Measurements from ENCODE around the gene FBXL20.
"Not testable (repeated sequence)": the region's sequence is repeated elsewhere in the genome, so short reads cannot be mapped to it uniquely, and the experiment has no call there.

FBXL20 gene

GRCh38 chr17:39334008-39334744 is 67.2 kb downstream of the FBXL20 start:
- H3K9me3 Mint-ChIP-seq; H3K4me3 Mint-ChIP-seq; H3K36me3 Mint-ChIP-seq (ENCODE audit: low read depth); H3K27me3 Mint-ChIP-seq (ENCODE audit: low read depth); H3K27ac Mint-ChIP-seq; DNase-seq (ENCODE audit: low spot score); H3K4me1 Mint-ChIP-seq (ENCODE audit: low read depth): not testable (repeated sequence)

- DNase-seq (ENCODE audit: low spot score) = no peak
- Mint-ChIP-seq H3K36me3 (ENCODE audit: low read depth) (peaks cover 1% of the 10 kb centered on the region), H3K4me1 (ENCODE audit: low read depth) (no peaks in the 10 kb centered on the region), H3K27ac (no peak overlapping the region), H3K27me3 (ENCODE audit: low read depth) (no peaks in the 10 kb centered on the region), H3K9me3 (no peaks in the 10 kb centered on the region), H3K4me3 (no peak overlapping the region)
These were observed 69.3 kb downstream of the FBXL20 start for GRCh38 chr17:39332092-39332491.

GRCh38 chr17:39328815-39329214 is 72.6 kb downstream of the FBXL20 start:
- no peaks in the 10 kb centered on the region for H3K36me3 Mint-ChIP-seq (ENCODE audit: low read depth)
- H3K4me3 Mint-ChIP-seq = no peak overlapping the region
- no peak overlapping the region for H3K27ac Mint-ChIP-seq
- H3K27me3 Mint-ChIP-seq (ENCODE audit: low read depth) = no peaks in the 10 kb centered on the region
- no peak for DNase-seq (ENCODE audit: low spot score)
- no peaks in the 10 kb centered on the region for H3K9me3 Mint-ChIP-seq
- no peaks in the 10 kb centered on the region for H3K4me1 Mint-ChIP-seq (ENCODE audit: low read depth)

- H3K36me3 Mint-ChIP-seq (ENCODE audit: low read depth) = no peaks in the 10 kb centered on the region
- H3K27me3 Mint-ChIP-seq (ENCODE audit: low read depth) = no peaks in the 10 kb centered on the region
- H3K4me1 Mint-ChIP-seq (ENCODE audit: low read depth) = no peaks in the 10 kb centered on the region
- DNase-seq (ENCODE audit: low spot score) = no peak
- no peaks in the 10 kb centered on the region for H3K9me3 Mint-ChIP-seq
- H3K27ac Mint-ChIP-seq = no peak overlapping the region
- H3K4me3 Mint-ChIP-seq = no peak overlapping the region
These were observed 74.3 kb downstream of the FBXL20 start for GRCh38 chr17:39327109-39327508.

GRCh38 chr17:39325528-39326240 is 75.7 kb downstream of the FBXL20 start:
- Mint-ChIP-seq H3K4me1 (ENCODE audit: low read depth) (no peaks in the 10 kb centered on the region), H3K36me3 (ENCODE audit: low read depth) (no peaks in the 10 kb centered on the region), H3K9me3 (no peaks in the 10 kb centered on the region), H3K4me3 (no peak overlapping the region), H3K27me3 (ENCODE audit: low read depth) (no peaks in the 10 kb centered on the region), H3K27ac (no peak overlapping the region)
- no peak for DNase-seq (ENCODE audit: low spot score)

DNA sequence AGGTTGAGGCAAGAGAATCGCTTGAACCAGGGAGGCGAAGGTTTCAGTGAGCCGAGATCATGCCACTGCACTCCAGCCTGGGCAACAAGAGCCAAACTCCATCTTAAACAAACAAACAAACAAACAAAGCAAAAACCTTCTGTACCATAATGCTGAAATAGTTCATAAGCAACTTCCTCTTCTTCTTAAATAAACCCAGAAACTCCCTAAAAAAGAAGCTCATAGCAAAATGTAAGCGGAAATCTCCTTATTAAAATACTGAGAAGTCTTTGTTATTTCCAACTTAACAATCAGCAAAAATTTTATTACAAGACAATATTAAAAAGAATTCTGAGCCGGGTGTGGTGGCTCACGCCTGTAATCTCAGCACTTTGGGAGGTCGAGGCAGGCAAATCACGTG is 82.8 kb downstream of the FBXL20 start:
- Mint-ChIP-seq H3K4me3 (no peak overlapping the region), H3K27ac (no peak overlapping the region), H3K4me1 (ENCODE audit: low read depth) (peaks cover 5% of the 10 kb centered on the region), H3K36me3 (ENCODE audit: low read depth) (no peaks in the 10 kb centered on the region), H3K9me3 (no peaks in the 10 kb centered on the region), H3K27me3 (ENCODE audit: low read depth) (no peaks in the 10 kb centered on the region)
- DNase-seq (ENCODE audit: low spot score) = no peak

DNA sequence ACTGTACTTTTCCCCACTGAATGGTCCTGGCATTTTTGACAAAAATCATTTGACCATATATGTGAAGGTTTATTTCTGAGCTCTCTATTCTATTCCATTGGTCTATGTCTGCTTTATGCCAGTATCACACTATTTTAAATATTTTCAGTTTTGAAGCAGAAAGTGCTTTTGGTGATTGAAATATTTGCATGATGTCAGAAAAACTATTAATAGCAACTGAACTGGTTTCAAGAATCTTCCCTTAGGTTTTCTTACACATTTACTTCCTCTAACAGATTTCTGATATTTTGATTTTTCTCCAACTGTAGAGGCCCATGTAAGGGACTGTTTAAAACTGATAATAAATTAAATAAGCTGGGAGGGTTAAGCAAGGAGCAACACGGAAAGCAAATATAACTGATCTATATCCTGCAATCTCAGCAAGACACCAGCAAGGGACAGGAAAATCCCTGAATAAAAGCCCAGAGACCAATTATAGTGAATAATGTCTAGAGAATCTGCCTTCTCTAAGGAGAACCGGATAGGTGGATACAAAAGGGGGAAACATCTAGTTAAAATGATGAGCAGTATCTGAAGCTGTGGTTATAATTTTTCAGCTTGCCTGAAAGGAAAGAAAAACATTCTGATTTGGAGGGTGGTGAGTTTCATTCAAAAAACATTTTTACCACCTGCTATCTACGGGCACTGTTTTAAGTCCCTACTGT is 94.8 kb downstream of the FBXL20 start:
- no peak for DNase-seq (ENCODE audit: low spot score)
- no peaks in the 10 kb centered on the region for H3K9me3 Mint-ChIP-seq
- no peaks in the 10 kb centered on the region for H3K4me1 Mint-ChIP-seq (ENCODE audit: low read depth)
- no peak overlapping the region for H3K4me3 Mint-ChIP-seq
- H3K27ac Mint-ChIP-seq = no peak overlapping the region
- no peaks in the 10 kb centered on the region for H3K27me3 Mint-ChIP-seq (ENCODE audit: low read depth)
- no peaks in the 10 kb centered on the region for H3K36me3 Mint-ChIP-seq (ENCODE audit: low read depth)

DNA sequence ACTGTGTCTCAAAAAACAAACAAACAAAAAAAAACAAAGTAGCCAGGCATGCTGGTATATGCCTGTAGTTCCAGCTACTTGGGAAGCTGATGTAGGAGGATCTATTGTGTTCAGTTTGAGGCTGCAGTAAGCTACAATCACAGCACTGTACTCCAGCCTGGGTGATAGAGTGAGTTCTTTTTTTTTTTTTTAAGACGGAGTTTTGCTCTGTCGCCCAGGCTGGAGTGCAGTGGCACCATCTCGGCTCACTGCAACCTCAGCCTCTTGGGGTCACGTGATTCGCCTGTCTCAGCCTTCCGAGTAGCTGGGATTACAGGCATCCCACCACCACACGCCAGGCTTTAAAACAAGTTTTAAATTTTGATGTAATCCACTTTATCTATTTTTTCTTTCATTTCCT is 95.4 kb downstream of the FBXL20 start:
- no peaks in the 10 kb centered on the region for H3K27me3 Mint-ChIP-seq (ENCODE audit: low read depth)
- no peak overlapping the region for H3K27ac Mint-ChIP-seq
- DNase-seq (ENCODE audit: low spot score) = no peak
- H3K4me3 Mint-ChIP-seq = no peak overlapping the region
- H3K4me1 Mint-ChIP-seq (ENCODE audit: low read depth) = no peaks in the 10 kb centered on the region
- no peaks in the 10 kb centered on the region for H3K9me3 Mint-ChIP-seq
- no peaks in the 10 kb centered on the region for H3K36me3 Mint-ChIP-seq (ENCODE audit: low read depth)

DNA sequence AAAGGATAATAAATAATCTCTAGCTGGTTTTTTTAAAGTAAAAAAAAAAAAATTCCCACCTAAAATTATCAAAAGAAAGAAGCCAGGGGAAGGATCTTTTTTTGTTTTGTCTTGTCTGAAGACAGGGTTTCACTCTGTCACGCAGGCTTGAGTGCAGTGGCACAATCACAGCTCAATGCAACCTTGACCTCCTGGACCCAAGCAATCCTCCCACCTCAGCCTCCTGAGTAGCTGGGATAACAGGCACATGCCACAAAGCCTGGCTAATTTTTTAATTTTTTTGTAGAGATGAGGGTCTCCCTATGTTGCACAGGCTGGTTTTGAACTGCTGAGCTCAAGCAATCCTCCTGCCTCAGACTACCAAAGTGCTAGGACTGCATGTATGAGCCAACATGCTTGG is 97.2 kb downstream of the FBXL20 start:
- peaks cover 2% of the 10 kb centered on the region for H3K36me3 Mint-ChIP-seq (ENCODE audit: low read depth)
- no peak overlapping the region for H3K27ac Mint-ChIP-seq
- no peaks in the 10 kb centered on the region for H3K27me3 Mint-ChIP-seq (ENCODE audit: low read depth)
- H3K4me3 Mint-ChIP-seq = no peak overlapping the region
- no peak for DNase-seq (ENCODE audit: low spot score)
- no peaks in the 10 kb centered on the region for H3K9me3 Mint-ChIP-seq
- H3K4me1 Mint-ChIP-seq (ENCODE audit: low read depth) = no peaks in the 10 kb centered on the region

GRCh38 chr17:39294060-39294459 is 107.4 kb downstream of the FBXL20 start:
- H3K36me3 Mint-ChIP-seq (ENCODE audit: low read depth) = peaks cover 8% of the 10 kb centered on the region
- no peak overlapping the region for H3K27ac Mint-ChIP-seq
- no peaks in the 10 kb centered on the region for H3K4me1 Mint-ChIP-seq (ENCODE audit: low read depth)

DNA sequence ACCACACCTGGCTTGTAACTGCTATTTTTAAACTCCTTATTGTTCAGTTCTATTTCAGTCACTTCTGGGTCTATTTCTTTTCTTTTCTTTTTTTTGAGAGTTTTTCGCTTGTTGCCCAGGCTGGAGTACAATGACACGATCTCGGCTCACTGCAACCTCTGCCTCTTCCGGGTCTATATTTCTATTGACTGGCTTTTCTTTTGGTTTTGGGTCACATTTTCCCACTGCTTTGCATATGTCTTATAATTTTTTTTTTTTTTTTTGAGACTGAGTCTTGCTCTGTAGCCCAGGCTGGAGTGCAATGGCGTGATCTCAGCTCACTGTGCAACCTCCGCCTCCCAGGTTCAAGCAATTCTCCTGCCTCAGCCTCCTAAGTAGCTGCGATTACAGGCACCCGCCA is 108.9 kb downstream of the FBXL20 start:
- not testable (repeated sequence) for H3K36me3 Mint-ChIP-seq (ENCODE audit: low read depth); H3K27ac Mint-ChIP-seq; H3K9me3 Mint-ChIP-seq; H3K4me3 Mint-ChIP-seq; DNase-seq (ENCODE audit: low spot score); H3K27me3 Mint-ChIP-seq (ENCODE audit: low read depth); H3K4me1 Mint-ChIP-seq (ENCODE audit: low read depth)

More at GRCh38 chr17:39294060-39294459, 107.4 kb downstream of the FBXL20 start:
- no peaks in the 10 kb centered on the region for H3K9me3 Mint-ChIP-seq
- DNase-seq (ENCODE audit: low spot score) = no peak
- no peak overlapping the region for H3K4me3 Mint-ChIP-seq
- no peaks in the 10 kb centered on the region for H3K27me3 Mint-ChIP-seq (ENCODE audit: low read depth)

- H3K27ac Mint-ChIP-seq; DNase-seq (ENCODE audit: low spot score); H3K9me3 Mint-ChIP-seq; H3K4me3 Mint-ChIP-seq; H3K4me1 Mint-ChIP-seq (ENCODE audit: low read depth); H3K36me3 Mint-ChIP-seq (ENCODE audit: low read depth); H3K27me3 Mint-ChIP-seq (ENCODE audit: low read depth): not testable (repeated sequence)
These were observed 114.9 kb downstream of the FBXL20 start for GRCh38 chr17:39286513-39286912.

DNA sequence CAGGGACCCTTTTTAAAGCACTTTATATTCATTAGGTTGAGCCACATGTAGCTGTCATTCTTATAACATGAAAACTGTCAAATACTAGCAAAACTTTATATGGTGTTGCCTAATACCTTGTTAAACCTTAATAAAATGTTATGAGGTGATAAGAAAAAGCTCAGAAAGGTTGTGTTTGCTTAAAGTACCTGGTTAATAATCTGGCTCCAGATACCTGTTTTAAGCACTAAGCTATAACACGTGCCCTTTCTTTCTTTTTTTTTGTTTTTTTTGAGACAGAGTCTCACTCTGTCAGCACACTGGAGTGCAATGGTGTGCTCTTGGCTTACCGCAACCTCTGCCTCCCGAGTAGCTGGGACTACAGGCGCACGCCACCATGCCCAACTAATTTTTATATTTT is 116.7 kb downstream of the FBXL20 start:
- no peak for DNase-seq (ENCODE audit: low spot score)
- H3K36me3 Mint-ChIP-seq (ENCODE audit: low read depth) = no peaks in the 10 kb centered on the region
- H3K9me3 Mint-ChIP-seq = no peaks in the 10 kb centered on the region
- no peak overlapping the region for H3K27ac Mint-ChIP-seq
- no peak overlapping the region for H3K4me3 Mint-ChIP-seq
- no peaks in the 10 kb centered on the region for H3K27me3 Mint-ChIP-seq (ENCODE audit: low read depth)
- H3K4me1 Mint-ChIP-seq (ENCODE audit: low read depth) = no peaks in the 10 kb centered on the region

DNA sequence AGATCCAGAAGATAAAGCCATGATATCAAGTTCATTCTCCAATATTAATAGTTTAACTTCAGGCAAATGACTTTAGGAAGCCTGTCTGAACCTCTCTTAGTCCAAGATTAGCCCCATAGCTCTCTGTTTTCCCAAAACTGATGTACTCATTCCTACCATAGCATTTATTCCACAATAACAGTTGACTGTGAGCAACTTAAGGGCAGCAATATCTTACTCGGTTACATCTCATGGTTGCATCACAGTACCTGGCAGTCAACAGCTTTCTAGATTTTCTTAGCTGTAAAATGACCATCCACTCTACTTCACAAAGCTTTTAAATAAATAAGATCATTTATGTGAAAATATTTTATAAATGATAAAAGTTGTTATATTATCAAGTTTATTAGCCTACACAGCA is 117.5 kb downstream of the FBXL20 start:
- H3K36me3 Mint-ChIP-seq (ENCODE audit: low read depth) = no peaks in the 10 kb centered on the region
- no peaks in the 10 kb centered on the region for H3K27me3 Mint-ChIP-seq (ENCODE audit: low read depth)
- no peak overlapping the region for H3K4me3 Mint-ChIP-seq
- DNase-seq (ENCODE audit: low spot score) = no peak
- no peaks in the 10 kb centered on the region for H3K9me3 Mint-ChIP-seq
- no peaks in the 10 kb centered on the region for H3K4me1 Mint-ChIP-seq (ENCODE audit: low read depth)
- no peak overlapping the region for H3K27ac Mint-ChIP-seq
